Measurements from ENCODE around the gene CRABP1. TPM values are rescaled to one million over a fixed set of nuclear protein-coding genes. Genes with fewer than 3 reads are reported as not detected.

CRABP1 gene
- total RNA-seq, 1 experiment from 2014 or later: not detected

DNA sequence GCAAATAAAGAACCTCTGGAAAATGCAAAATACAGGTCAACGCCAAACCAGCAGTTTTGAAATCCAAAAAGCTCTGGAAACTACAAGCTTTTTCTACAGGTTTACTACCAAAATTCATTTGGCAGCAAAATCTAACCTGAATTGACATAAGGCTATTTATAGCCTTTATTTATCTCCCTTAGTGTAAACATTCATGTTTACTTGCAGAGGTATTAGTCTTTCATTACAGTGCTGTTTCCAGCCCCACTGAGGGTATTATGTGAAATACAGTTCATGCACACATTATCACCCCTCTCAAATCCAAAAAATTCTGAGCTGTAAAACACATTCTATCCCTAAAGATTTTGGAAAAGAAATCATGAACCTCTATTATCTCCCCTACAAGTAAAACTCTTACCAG, 47.9 kb upstream of the CRABP1 start:
- H3K79me2 ChIP-seq (ENCODE audit: low read depth): peaks cover 9% of the 10 kb centered on the region
- peaks cover 22% of the 10 kb centered on the region for H3F3A ChIP-seq (ENCODE audit: insufficient read depth, low read depth)
- no peak overlapping the region for H3K4me3 ChIP-seq
- ChIA-PET POLR2A (ENCODE audit: unreplicated experiment) (no interaction called here), CTCF (no interaction called here)
- peaks cover 20% of the 10 kb centered on the region for H3K4me1 ChIP-seq (replicated peaks; ENCODE audit: insufficient read depth)
- no peak for DNase-seq
- H3K27me3 ChIP-seq (ENCODE audit: insufficient read depth, low read depth): no peaks in the 10 kb centered on the region
- no TSS peak for BruUV-seq (replicated peaks)
- no peaks in the 10 kb centered on the region for H3K9me3 ChIP-seq (ENCODE audit: insufficient read depth, low read depth)
- no peak for TF ChIP-seq EZH2 (IDR thresholded peaks at IDR 0.05; ENCODE audit: low read depth)
- TF ChIP-seq, protein P1, sequence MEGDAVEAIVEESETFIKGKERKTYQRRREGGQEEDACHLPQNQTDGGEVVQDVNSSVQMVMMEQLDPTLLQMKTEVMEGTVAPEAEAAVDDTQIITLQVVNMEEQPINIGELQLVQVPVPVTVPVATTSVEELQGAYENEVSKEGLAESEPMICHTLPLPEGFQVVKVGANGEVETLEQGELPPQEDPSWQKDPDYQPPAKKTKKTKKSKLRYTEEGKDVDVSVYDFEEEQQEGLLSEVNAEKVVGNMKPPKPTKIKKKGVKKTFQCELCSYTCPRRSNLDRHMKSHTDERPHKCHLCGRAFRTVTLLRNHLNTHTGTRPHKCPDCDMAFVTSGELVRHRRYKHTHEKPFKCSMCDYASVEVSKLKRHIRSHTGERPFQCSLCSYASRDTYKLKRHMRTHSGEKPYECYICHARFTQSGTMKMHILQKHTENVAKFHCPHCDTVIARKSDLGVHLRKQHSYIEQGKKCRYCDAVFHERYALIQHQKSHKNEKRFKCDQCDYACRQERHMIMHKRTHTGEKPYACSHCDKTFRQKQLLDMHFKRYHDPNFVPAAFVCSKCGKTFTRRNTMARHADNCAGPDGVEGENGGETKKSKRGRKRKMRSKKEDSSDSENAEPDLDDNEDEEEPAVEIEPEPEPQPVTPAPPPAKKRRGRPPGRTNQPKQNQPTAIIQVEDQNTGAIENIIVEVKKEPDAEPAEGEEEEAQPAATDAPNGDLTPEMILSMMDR (conservative IDR thresholded peaks at IDR 0.05): no peak
- H3K9me2 ChIP-seq (ENCODE audit: insufficient read depth): no peaks in the 10 kb centered on the region
- no peak overlapping the region for H3K4me2 ChIP-seq
- peaks cover 31% of the 10 kb centered on the region; the same call in 1 of the 2 replicates for H3K36me3 ChIP-seq (ENCODE audit: low read depth)
- peak overlapping the region; percentile 34 for H3K27ac ChIP-seq
- intact Hi-C loops (cut with micrococcal nuclease; ENCODE audit: unreplicated experiment): no loop called here
- no peaks in the 10 kb centered on the region for H4K20me1 ChIP-seq (ENCODE audit: insufficient read depth)
- no peak overlapping the region for H2AFZ ChIP-seq

DNA sequence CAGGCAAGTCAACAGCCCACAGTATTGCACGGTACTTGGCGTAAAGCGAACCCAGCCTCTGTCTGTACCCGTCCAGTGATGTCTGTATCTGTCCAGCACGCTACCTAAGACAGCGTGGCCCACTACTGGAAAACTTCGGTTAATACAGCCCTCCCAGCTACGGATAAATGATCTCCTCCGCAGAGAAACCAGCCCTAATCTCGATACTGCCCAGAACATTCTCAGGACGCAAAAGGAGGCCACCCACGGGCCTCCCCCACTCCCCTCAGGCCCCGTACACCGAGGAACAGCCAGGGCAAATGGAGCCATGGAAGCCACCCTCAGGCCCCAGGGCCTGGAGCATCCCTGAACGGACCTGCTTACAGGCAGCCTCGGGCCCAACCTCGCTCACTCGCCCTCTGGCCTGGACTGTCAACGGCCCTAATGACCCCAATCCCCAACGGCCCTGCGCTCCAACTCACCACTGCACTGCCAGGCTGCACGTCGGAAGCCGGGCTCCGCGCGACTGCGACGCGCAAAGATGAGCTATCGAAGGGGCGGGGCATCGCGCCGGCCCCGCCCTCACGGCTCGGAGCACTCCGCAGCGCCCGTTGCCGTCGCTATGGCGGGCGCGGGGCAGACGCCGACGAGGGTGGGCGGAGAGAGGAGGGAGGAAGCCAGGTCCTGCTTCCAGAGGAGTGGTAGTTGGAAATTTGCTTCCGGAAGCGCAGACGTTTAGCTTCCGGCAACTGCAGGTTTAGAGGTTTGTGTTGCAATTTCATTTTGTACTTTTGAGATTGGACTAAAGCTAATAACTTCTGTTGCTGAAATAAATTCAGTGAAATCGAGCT, 40.8 kb upstream of the CRABP1 start, which contains the start of gene SKIC8:
Gene SKIC8 (minus strand): TSS at position 509 of the 830 bp plus-strand sequence. CDS start 3,923 bp downstream, outside the sequence.
- Histone ChIP-seq H3K36me3 (ENCODE audit: low read depth) (0 out of 2 replicates have a peak, but pooled peaks cover 12% of the 10 kb centered on the region), H3F3A (ENCODE audit: insufficient read depth, low read depth) (peaks cover 33% of the 10 kb centered on the region), H3K4me3 (peak within 1 kb of the TSS; percentile 72), H3K9me2 (ENCODE audit: insufficient read depth) (no peaks in the 10 kb centered on the region), H3K27me3 (ENCODE audit: insufficient read depth, low read depth) (no peaks in the 10 kb centered on the region), H4K20me1 (ENCODE audit: insufficient read depth) (no peaks in the 10 kb centered on the region), H3K4me2 (peak within 1 kb of the TSS; percentile 95), H3K79me2 (ENCODE audit: low read depth) (peaks cover 33% of the 10 kb centered on the region), H3K9me3 (ENCODE audit: insufficient read depth, low read depth) (no peaks in the 10 kb centered on the region), H2AFZ (peak within 1 kb of the TSS; percentile 85), H3K4me1 (replicated peaks; ENCODE audit: insufficient read depth) (peaks cover 54% of the 10 kb centered on the region), H3K27ac (peak within 1 kb of the TSS; percentile 92)
- ChIA-PET POLR2A (ENCODE audit: unreplicated experiment) (interaction anchor here (0.6 to 1.0 kb wide), 6 partner anchors 13 to 573 kb away, joined by 3 to 11 read pairs (median 4); partner anchors contain the start of gene CHRNA5), CTCF (interaction anchor here (0.6 to 0.8 kb wide), 6 partner anchors 8 to 1625 kb away, joined by 3 to 8 read pairs (median 3); partner anchors contain the start of gene IDH3A)
- BruUV-seq (replicated peaks): TSS peak; percentile 72
- TF ChIP-seq, protein P1 (conservative IDR thresholded peaks at IDR 0.05): no peak
- TF ChIP-seq EZH2 (IDR thresholded peaks at IDR 0.05; ENCODE audit: low read depth): no peak
- intact Hi-C loops (cut with micrococcal nuclease; ENCODE audit: unreplicated experiment): no loop called here
- peak; percentile 87 to 93 for DNase-seq

DNA sequence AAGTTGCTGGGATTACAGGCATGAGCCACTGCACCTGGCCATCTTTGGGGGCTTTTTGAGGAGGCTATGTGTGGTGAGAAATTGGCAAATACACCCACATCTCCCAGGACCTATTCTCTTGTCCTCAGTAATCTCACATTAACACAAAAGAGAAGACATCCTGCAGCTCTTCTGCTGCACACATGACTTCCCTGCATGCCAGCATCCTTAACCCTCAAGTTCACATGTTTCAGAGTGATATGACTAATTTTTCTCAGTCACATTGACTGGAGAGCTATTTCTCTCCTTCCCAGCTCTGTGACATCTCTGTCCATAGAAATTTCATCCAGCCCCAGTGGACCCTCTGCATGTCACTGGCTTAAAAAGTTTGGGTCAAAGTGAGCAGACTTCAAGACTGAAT, 38.8 kb upstream of the CRABP1 start:
- Histone ChIP-seq H3K9me3 (ENCODE audit: insufficient read depth, low read depth) (no peaks in the 10 kb centered on the region), H3K79me2 (ENCODE audit: low read depth) (peaks cover 33% of the 10 kb centered on the region), H3K4me2 (peak overlapping the region; percentile 62), H3K4me1 (replicated peaks; ENCODE audit: insufficient read depth) (peaks cover 61% of the 10 kb centered on the region), H2AFZ (no peak overlapping the region), H3F3A (ENCODE audit: insufficient read depth, low read depth) (peaks cover 38% of the 10 kb centered on the region), H3K4me3 (no peak overlapping the region), H4K20me1 (ENCODE audit: insufficient read depth) (no peaks in the 10 kb centered on the region), H3K9me2 (ENCODE audit: insufficient read depth) (no peaks in the 10 kb centered on the region), H3K36me3 (ENCODE audit: low read depth) (no peaks in the 10 kb centered on the region), H3K27me3 (ENCODE audit: insufficient read depth, low read depth) (no peaks in the 10 kb centered on the region), H3K27ac (peak overlapping the region; percentile 92)
- TF ChIP-seq EZH2 (IDR thresholded peaks at IDR 0.05; ENCODE audit: low read depth): no peak
- TF ChIP-seq, protein P1 (conservative IDR thresholded peaks at IDR 0.05): no peak
- no TSS peak for BruUV-seq (replicated peaks)
- POLR2A ChIA-PET (ENCODE audit: unreplicated experiment): no interaction called here
- CTCF ChIA-PET: no interaction called here
- intact Hi-C loops (cut with micrococcal nuclease; ENCODE audit: unreplicated experiment): no loop called here
- no peak for DNase-seq

Data from PC-9 (cell line).